ENCODE results near the gene CLCNKA. TPM values are rescaled to one million over a fixed set of nuclear protein-coding genes. Genes with fewer than 3 reads are reported as not detected.

The CLCNKA gene
- total RNA-seq, 1 donor = not detected

DNA sequence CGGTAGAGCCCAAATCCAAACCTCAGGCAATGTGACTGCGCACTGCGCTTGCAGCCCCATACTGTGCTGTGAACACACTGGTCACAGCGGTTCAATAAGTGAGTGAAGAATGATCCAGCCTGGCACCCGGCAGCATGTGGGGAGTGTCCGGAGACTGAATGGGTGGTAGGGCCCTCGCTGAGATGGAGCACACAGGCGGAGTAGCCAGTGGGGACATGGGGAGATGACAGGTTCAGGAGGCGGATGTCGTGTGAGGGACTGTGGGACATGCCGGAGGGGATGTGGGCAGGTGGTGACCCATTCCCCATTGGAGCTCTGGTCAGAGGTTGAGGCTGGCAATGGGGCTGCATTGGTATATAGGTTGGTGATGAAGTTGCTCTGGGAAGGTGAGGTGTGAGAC is 12.2 kb upstream of the CLCNKA start:
- Histone ChIP-seq H3K9me3 (ENCODE audit: low read depth, low read length) (no peaks in the 10 kb centered on the region), H3K4me1 (ENCODE audit: insufficient read depth, low read length) (peaks cover 8% of the 10 kb centered on the region), H3K4me3 (ENCODE audit: low read length) (no peak overlapping the region), H3K27me3 (ENCODE audit: insufficient read depth, low read length) (no peaks in the 10 kb centered on the region)

DNA sequence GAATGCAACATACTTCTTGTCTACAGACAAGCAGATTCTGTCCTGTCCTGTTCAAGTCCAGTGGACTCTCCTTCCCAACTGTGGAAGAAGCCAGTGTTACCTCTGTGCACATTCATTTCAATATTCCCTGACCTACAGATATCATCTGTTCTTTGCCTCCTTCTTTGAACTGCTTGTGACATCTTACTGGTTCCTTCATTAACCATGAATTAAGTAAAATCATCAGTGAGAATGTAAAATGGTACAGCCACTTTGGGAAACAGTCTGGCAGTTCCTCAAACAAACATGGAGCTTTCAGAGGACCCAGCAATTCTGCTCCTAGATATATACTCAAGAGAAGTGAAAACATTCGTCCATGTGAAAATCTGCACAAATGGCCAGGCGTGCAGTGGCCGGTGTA is 11.0 kb upstream of the CLCNKA start:
- H3K9me3 ChIP-seq (ENCODE audit: low read depth, low read length) = no peaks in the 10 kb centered on the region
- no peak overlapping the region for H3K4me3 ChIP-seq (ENCODE audit: low read length)
- no peaks in the 10 kb centered on the region for H3K27me3 ChIP-seq (ENCODE audit: insufficient read depth, low read length)
- H3K4me1 ChIP-seq (ENCODE audit: insufficient read depth, low read length) = peaks cover 8% of the 10 kb centered on the region

DNA sequence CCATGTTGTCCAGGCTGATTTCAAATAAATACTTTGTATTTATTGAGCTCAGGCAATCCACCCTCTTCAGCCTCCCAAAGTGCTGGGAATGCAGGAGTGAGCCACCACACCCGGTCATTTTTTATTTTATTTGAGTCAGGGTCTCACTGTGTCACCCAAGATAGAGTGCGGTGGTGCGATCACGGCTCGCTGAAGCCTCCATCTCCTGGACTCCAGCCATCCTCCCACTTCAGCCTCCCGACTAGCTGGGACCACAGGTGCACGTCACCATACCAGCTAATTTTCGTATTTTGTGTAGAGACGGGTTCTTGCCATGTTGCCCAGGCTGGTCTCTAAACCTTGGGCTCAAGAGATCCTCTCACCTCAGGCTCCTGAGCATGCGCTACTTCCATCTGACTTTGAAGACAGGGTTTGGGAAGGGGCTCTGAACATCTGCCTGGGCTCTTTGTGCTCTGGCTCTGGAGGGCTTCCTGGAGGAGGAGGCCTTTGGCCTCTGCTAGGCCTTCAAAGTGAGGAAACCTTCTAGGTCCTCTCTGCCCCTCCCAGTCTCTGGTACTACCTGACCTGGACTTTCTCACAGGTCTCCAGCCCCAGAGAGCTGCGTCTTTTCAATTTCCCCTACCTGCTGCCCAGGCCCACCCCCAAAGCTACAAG is 9.8 kb upstream of the CLCNKA start:
- Histone ChIP-seq H3K4me1 (ENCODE audit: insufficient read depth, low read length) (peaks cover 8% of the 10 kb centered on the region), H3K4me3 (ENCODE audit: low read length) (no peak overlapping the region), H3K9me3 (ENCODE audit: low read depth, low read length) (no peaks in the 10 kb centered on the region), H3K27me3 (ENCODE audit: insufficient read depth, low read length) (no peaks in the 10 kb centered on the region)

DNA sequence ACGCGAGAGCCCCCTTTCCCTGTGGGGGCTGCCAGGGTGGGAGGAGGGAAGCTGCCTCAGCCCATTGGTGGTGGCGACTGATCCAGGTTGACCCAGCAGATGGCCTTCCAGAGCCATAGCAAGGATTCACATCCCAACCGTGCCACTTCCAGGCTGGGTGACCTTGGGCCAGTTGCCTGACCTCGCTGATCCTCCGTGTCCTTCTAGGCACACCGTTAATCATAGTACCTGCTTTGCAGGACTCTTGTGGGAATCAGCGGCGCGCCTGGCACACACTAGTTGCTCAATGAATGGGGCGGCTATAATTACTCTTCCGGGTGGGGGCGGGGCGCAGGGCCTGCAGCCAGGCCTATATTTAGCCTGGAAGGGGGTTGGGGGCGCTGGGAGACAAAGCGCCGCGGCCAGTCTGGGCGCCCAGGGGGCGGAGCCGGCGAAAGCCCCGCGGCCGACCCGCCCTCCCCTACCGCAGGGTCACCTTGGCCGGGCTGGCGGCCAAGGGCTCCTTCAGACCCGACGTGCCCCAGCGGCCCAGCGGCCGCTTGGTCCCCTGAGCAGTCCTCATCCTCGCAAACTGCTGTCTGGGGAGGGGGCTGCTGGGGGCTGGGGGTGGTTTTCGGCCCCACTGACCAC is 9.1 kb upstream of the CLCNKA start:
- H3K9me3 ChIP-seq (ENCODE audit: low read depth, low read length) = no peaks in the 10 kb centered on the region
- H3K27me3 ChIP-seq (ENCODE audit: insufficient read depth, low read length) = no peaks in the 10 kb centered on the region
- peaks cover 8% of the 10 kb centered on the region for H3K4me1 ChIP-seq (ENCODE audit: insufficient read depth, low read length)
- peak overlapping the region; percentile 25 for H3K4me3 ChIP-seq (ENCODE audit: low read length)

DNA sequence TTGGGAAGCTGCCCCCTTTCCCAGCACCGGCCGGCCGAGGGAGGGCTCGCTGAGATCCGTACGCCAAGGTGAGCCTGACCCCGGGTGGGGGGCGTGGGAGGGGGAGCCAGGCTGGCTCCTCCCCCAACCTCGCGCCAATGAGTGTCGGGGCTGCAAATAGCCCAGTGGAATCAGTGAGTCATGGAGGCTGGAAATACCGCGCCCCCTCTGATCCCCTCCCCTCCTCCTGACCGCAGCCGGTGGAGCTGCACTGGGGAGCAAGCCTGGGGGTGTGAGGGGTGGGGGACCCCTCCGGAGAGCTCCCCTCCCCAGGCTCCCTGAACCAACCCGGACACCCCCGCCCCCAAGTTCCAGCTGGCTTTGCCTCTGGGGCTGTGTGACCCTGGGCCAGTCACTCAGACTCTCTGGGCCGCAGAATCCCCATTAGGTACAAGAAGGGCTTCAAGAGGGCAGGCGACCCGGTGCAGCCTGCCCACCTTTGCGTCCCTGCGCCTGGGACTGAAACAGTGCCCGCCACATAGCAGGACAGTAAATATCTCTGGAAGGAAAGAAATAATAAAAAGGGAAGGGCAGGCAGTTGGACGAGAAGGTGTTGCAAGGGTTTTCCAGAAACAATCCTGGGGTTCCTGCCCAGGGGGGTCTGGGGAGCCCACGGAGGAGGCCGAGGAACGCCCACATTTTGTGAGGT is 8.5 kb upstream of the CLCNKA start:
- no peaks in the 10 kb centered on the region for H3K27me3 ChIP-seq (ENCODE audit: insufficient read depth, low read length)
- H3K4me3 ChIP-seq (ENCODE audit: low read length) = no peak overlapping the region
- peaks cover 8% of the 10 kb centered on the region for H3K4me1 ChIP-seq (ENCODE audit: insufficient read depth, low read length)
- no peaks in the 10 kb centered on the region for H3K9me3 ChIP-seq (ENCODE audit: low read depth, low read length)

DNA sequence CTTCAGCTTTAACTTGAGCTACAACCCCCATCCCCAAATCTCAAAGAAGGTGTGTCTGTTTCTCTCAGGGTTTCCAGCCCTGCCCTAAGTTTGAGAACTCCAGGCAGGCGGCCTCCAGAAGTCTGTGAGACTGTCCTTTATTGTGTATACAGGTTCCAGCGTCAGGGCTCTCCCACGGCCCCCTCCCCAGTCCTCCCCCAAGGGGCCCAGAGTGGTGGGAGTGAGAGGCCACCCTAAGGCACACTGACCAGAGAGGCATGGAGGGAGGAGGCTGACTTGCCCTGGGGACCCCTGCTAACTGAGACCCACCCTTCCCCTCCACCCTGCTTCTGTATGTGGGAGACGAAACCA is 8.0 kb upstream of the CLCNKA start:
- Histone ChIP-seq H3K4me3 (ENCODE audit: low read length) (no peak overlapping the region), H3K9me3 (ENCODE audit: low read depth, low read length) (no peaks in the 10 kb centered on the region), H3K4me1 (ENCODE audit: insufficient read depth, low read length) (peaks cover 8% of the 10 kb centered on the region), H3K27me3 (ENCODE audit: insufficient read depth, low read length) (no peaks in the 10 kb centered on the region)

DNA sequence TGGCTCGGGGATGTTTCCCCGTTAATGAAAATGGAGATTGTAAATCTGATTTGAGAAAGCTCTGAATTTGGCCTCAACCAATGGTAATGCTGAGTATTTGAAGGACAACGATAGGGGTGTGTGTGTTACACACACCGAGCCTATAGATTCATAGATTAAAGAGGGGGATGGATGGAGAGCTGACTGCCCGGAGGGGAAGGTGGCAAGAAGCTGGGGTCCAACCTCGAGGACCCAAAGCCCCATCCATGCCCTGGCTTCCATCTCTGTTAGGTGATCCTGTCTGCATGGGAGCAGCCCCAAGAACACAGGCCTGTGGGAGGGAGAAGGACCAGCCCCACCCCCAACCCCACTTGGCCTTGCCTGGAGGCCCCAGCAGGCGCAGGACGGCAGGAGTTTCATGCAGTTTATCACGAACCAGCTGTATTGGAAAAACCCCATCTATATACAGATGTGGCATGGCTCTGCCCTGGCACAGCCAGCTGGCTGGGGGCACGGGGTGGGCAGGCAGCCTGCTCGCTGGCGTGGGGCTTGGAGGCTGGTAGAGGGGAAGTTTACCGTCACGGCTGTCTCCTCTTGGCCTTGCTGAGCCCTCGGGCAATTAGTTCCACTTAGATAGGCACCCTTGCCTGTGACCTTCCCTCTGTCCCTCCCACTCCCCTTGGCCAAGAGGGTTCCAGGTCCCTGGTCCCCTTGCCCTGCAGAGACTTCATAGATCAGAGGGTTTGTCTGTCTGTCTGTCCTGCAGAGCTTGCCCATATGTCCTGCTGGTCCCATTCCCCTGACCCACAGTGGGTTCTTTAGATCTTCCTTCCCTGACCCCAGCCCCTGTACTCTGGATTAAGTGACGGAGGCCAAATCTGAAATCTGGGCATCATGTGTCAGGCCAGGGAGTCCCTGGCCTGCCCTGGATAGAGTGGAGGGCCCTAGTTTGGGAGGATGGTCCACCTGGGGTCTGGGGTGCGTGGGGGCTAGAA is 7.0 kb upstream of the CLCNKA start:
- Histone ChIP-seq H3K27me3 (ENCODE audit: insufficient read depth, low read length) (no peaks in the 10 kb centered on the region), H3K4me1 (ENCODE audit: insufficient read depth, low read length) (peaks cover 8% of the 10 kb centered on the region), H3K4me3 (ENCODE audit: low read length) (no peak overlapping the region), H3K9me3 (ENCODE audit: low read depth, low read length) (no peaks in the 10 kb centered on the region)

DNA sequence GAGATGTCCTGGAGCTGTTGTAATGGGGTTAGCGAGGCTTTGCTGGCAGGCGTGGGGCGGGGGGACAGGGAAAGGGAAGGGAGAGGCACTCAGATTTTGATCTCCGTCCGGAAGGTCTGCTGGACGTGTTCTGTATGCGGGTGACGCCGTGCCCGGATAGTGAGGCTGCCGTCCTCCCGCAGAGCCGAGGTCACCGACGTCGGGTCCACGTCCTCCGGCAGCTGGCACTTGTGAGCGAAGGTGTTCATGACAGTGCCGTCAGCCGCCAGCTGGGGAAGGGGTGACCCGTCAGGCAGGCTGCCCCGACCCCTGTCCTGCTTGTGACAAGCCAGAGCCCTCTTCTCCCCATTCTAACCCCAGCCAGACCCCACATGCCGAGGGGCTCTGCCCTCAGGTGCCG is 6.3 kb upstream of the CLCNKA start:
- Histone ChIP-seq H3K9me3 (ENCODE audit: low read depth, low read length) (no peaks in the 10 kb centered on the region), H3K27me3 (ENCODE audit: insufficient read depth, low read length) (no peaks in the 10 kb centered on the region), H3K4me3 (ENCODE audit: low read length) (no peak overlapping the region), H3K4me1 (ENCODE audit: insufficient read depth, low read length) (peaks cover 8% of the 10 kb centered on the region)

DNA sequence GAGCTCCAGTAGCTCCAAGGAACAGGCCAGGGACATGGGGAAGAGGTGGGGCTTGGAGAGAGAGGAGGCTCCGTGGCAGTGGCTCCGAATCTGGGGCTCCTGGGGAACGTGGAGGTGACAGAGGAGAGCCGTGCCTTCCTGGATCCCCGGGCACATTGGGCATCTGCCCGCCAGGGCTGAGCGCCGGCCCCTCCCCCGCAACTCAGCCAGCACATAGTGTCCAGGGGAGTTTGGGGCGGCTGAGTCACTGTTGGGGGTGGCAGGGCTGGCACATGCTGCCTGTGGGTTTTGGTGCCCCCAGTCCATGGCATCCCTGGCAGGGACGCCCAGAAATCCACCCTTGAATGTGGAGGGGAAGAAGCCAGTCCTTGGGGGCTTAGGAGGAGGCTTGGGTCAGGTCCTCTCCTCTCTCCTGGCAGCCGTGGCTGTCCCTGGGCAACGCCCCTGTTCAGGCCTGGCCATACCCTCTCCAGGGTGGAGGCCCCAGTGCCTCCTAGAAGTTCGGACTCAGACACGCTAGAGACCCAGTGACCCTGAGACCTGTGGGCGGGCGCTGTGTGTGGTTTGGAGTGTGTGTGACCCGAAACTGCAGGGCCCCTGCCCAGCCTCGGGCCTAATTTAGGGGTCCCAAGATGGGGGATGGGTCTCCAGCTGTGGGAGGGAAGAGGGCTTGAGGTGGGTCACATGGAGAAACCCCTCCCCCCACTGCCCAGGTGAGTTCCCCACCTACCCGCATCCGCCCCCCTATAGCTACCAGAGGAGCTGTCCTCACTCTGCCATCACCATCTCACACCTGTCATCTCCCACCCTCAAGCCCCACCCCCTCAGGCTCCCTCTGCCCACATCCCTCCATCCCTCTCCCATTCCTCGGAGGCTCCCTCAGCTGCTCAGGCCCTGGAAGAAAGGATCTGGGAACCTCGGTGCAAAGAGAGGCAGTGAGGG is 5.6 kb upstream of the CLCNKA start:
- Histone ChIP-seq H3K4me1 (ENCODE audit: insufficient read depth, low read length) (peaks cover 8% of the 10 kb centered on the region), H3K27me3 (ENCODE audit: insufficient read depth, low read length) (no peaks in the 10 kb centered on the region), H3K9me3 (ENCODE audit: low read depth, low read length) (no peaks in the 10 kb centered on the region), H3K4me3 (ENCODE audit: low read length) (no peak overlapping the region)

DNA sequence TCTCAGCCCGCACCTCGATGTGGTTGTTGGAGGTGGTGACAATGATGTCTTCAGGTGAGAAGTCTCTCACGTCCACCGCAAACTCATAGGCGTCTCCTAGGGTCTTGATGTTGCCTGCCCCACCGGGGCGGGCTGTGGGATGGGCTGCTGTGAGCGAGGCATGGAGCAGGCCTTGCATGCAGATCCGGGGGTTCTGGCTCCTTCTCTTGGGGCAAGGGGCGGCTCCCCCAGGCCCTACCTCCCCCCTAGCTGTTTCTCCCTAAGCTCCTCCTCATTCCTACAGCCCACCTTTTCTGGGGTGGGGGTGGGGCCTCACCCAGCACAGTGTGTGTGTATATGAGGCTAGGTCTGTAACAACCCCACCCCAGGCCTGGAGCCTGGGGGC is 4.8 kb upstream of the CLCNKA start:
- H3K4me3 ChIP-seq (ENCODE audit: low read length) = no peak overlapping the region
- no peaks in the 10 kb centered on the region for H3K9me3 ChIP-seq (ENCODE audit: low read depth, low read length)
- H3K4me1 ChIP-seq (ENCODE audit: insufficient read depth, low read length) = peaks cover 7% of the 10 kb centered on the region
- no peaks in the 10 kb centered on the region for H3K27me3 ChIP-seq (ENCODE audit: insufficient read depth, low read length)

DNA sequence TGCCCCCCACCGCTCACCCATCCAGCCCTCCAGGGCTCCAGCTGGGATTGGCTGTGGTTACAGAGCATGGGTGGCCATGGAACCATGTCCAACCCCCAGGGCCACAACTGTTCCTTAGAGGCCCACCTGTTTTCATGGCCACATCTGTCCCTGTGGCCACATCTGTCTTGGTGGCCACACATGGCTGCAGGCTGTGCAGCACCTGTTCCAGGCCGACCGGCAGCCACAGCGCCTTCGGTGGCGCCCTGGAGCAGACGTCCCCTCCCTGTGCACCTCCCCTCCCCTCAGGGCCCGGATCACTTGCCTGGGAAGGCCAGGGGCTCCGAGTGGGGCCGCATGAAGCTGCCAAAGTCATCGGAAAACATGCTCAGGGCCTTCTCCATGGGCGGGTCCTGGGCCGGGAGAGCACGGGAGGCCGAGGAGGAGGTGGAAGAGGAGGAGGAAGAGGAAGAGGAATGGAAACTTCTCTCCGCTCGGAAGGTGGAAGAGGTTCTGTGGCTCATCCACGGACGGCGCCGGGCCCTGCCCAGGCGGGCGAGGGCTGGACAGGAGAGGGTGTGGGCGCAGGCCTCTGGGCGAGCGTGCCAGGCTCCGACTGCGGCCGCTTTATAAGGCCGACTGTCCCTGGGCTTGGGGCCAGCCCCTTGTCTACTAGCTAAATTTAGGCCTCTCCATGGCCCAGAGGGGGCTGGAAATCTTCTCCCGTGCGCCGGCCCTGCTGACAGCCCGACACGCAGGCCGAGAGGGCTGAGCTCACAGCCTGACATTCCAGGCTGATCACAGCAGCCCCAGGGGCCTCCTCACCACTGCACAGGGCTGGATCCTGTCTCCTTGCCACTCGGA is 4.2 kb upstream of the CLCNKA start, which contains the start of gene HSPB7:
Gene HSPB7, minus strand, starts transcription at position 583 of the 843 bp plus-strand sequence. Its CDS starts 80 bp downstream, at position 503.
- H3K4me1 ChIP-seq (ENCODE audit: insufficient read depth, low read length) = peaks cover under 1% of the 10 kb centered on the region
- H3K9me3 ChIP-seq (ENCODE audit: low read depth, low read length) = no peaks in the 10 kb centered on the region
- H3K27me3 ChIP-seq (ENCODE audit: insufficient read depth, low read length) = no peaks in the 10 kb centered on the region

DNA sequence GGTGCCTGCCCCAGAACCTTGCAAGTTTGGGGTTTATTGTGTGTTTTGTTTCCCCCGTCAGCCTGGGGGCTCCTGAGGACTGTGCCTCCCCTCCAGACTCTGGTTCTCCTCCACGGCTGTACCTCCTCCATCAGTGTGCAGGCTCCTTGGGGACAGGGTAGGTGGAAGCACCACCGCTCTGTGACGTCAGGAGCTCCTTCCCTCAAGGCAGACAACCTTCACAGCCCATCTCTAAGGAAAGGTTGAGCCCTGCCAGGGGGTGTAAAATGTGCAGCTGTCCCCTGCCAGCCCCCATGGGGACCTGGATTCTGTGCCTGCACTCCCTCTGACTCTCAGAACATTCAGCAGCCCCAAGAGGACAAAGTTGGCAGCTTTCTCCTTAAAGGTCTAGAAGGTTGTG is 3.5 kb upstream of the CLCNKA start:
- Histone ChIP-seq H3K27me3 (ENCODE audit: insufficient read depth, low read length) (no peaks in the 10 kb centered on the region), H3K9me3 (ENCODE audit: low read depth, low read length) (no peaks in the 10 kb centered on the region), H3K4me1 (ENCODE audit: insufficient read depth, low read length) (no peaks in the 10 kb centered on the region), H3K4me3 (ENCODE audit: low read length) (no peak overlapping the region)

More for the DNA sequence above, 4.2 kb upstream of the CLCNKA start, which contains the start of gene HSPB7:
- no peak within 1 kb of the TSS for H3K4me3 ChIP-seq (ENCODE audit: low read length)

All from mononuclear cell (primary cell).